Measurements from ENCODE around the gene TRERF1. TPM values are rescaled to one million over a fixed set of nuclear protein-coding genes. Genes with fewer than 3 reads are reported as not detected.

Gene TRERF1
- total RNA-seq, 4 donors from 2014 or later = 0.47 to 0.87 (median 0.50) TPM

GRCh38 chr6:42394151-42394550 is 57.6 kb downstream of the TRERF1 start:
- no peak for TF ChIP-seq POLR2A (IDR thresholded peaks at IDR 0.05)
- in situ Hi-C loops (cut with MboI; ENCODE audit: low sequenced_read_pairs in 4 of 4) (no loop called here), intact Hi-C loops (cut with DNase I; ENCODE audit: low total_unique reads) (no loop called here)
- ATAC-seq (no peak), DNase-seq (no peak)
- no peaks in the 10 kb centered on the region for H3K4me1 ChIP-seq
- H3K27me3 ChIP-seq = no peaks in the 10 kb centered on the region
- H3K4me3 ChIP-seq = no peak overlapping the region
- H3K36me3 ChIP-seq = no peaks in the 10 kb centered on the region
- no peak overlapping the region for H3K27ac ChIP-seq
- H3K9me3 ChIP-seq = no peaks in the 10 kb centered on the region

- TF ChIP-seq CTCF (IDR thresholded peaks at IDR 0.05 in 4 of 5, conservative IDR thresholded peaks at IDR 0.05 in 1 of 5) (no peak), POLR2A (IDR thresholded peaks at IDR 0.05) (no peak)
- no peaks in the 10 kb centered on the region for H3K4me1 ChIP-seq
- no peaks in the 10 kb centered on the region for H3K9me3 ChIP-seq
- no peak overlapping the region for H3K27ac ChIP-seq
- DNase-seq = no peak
- in situ Hi-C loops (cut with MboI; ENCODE audit: low sequenced_read_pairs in 4 of 4) (no loop called here), intact Hi-C loops (cut with DNase I; ENCODE audit: low total_unique reads) (no loop called here)
- ATAC-seq = no peak
- H3K36me3 ChIP-seq = no peaks in the 10 kb centered on the region
- no peak overlapping the region for H3K4me3 ChIP-seq
- H3K27me3 ChIP-seq = no peaks in the 10 kb centered on the region
Observed at GRCh38 chr6:42393339-42393738, 58.4 kb downstream of the TRERF1 start.

DNA sequence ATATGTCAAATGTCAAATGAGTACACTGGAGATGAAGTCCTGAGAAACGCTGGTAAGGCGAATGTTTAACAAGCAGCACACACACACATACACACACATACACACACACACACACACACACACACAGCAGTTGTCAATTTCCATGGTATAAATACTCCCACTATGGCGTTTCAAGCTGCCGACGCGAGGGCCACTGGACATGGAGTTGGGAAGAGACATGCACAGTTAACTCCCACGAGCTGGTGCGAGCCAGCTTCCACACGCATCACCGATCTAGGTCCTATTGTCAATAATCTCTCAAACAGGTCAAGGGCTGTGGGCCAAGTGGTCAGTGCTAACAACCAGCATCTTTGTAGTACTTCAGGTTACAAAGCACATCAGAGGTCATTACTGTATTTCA is 58.9 kb downstream of the TRERF1 start:
- TF ChIP-seq CTCF (IDR thresholded peaks at IDR 0.05 in 4 of 5, conservative IDR thresholded peaks at IDR 0.05 in 1 of 5) = no peak
- TF ChIP-seq POLR2A (IDR thresholded peaks at IDR 0.05) = no peak
- intact Hi-C loops (cut with DNase I; ENCODE audit: low total_unique reads) = no loop called here
- in situ Hi-C loops (cut with MboI; ENCODE audit: low sequenced_read_pairs in 4 of 4) = no loop called here
- no peak for ATAC-seq
- Histone ChIP-seq H3K36me3 (no peaks in the 10 kb centered on the region), H3K27ac (no peak overlapping the region), H3K4me3 (no peak overlapping the region), H3K27me3 (no peaks in the 10 kb centered on the region), H3K9me3 (no peaks in the 10 kb centered on the region), H3K4me1 (no peaks in the 10 kb centered on the region)
- no peak for DNase-seq

GRCh38 chr6:42391441-42391840 is 60.3 kb downstream of the TRERF1 start:
- no peaks in the 10 kb centered on the region for H3K4me1 ChIP-seq
- in situ Hi-C loops (cut with MboI; ENCODE audit: low sequenced_read_pairs in 4 of 4) (no loop called here), intact Hi-C loops (cut with DNase I; ENCODE audit: low total_unique reads) (no loop called here)
- ATAC-seq = no peak
- no peak for DNase-seq
- no peaks in the 10 kb centered on the region for H3K27me3 ChIP-seq
- no peak for TF ChIP-seq CTCF (IDR thresholded peaks at IDR 0.05 in 4 of 5, conservative IDR thresholded peaks at IDR 0.05 in 1 of 5)
- TF ChIP-seq POLR2A (IDR thresholded peaks at IDR 0.05) = no peak
- H3K27ac ChIP-seq = no peak overlapping the region
- H3K4me3 ChIP-seq = no peak overlapping the region
- no peaks in the 10 kb centered on the region for H3K36me3 ChIP-seq
- H3K9me3 ChIP-seq = no peaks in the 10 kb centered on the region

GRCh38 chr6:42390228-42390934 is 61.3 kb downstream of the TRERF1 start:
- H3K36me3 ChIP-seq = no peaks in the 10 kb centered on the region
- no peaks in the 10 kb centered on the region for H3K4me1 ChIP-seq
- no peak for DNase-seq
- no peak overlapping the region for H3K4me3 ChIP-seq
- H3K27me3 ChIP-seq = no peaks in the 10 kb centered on the region
- H3K27ac ChIP-seq = no peak overlapping the region
- intact Hi-C loops (cut with DNase I; ENCODE audit: low total_unique reads) = no loop called here
- TF ChIP-seq CTCF (IDR thresholded peaks at IDR 0.05 in 4 of 5, conservative IDR thresholded peaks at IDR 0.05 in 1 of 5) (no peak), POLR2A (IDR thresholded peaks at IDR 0.05) (no peak)
- no peaks in the 10 kb centered on the region for H3K9me3 ChIP-seq
- ATAC-seq = no peak
- in situ Hi-C loops (cut with MboI; ENCODE audit: low sequenced_read_pairs in 4 of 4) = no loop called here

Measured in gastrocnemius medialis (tissue), 4 donors.